Pancreas (tissue), 10 donors: ENCODE measurements around the gene ONECUT2. TPM values are rescaled to one million over a fixed set of nuclear protein-coding genes. Genes with fewer than 3 reads are reported as not detected.
A peak's percentile ranks its signal among the peaks of the same experiment; 100 is the strongest.

Experiments
- ATAC-seq, 4 donors: fragments of 200-7000 bp; cut with Tn5 transposase; one replicate each; pipeline versions ENCODE4 v1.8.0 to v1.9.1; 2020; ENCODE audit warnings: mild to moderate bottlenecking in 4 of 4, moderate library complexity in 4 of 4
- DNase-seq, 6 donors: peaks; one replicate each; pipeline ENCODE4 v3.0.0-alpha.2; 2020
- FAIRE-seq: peaks from 2 replicates; lab custom pipeline; 2012; peaks lifted over from hg19 to GRCh38; lab: Jason Lieb, UNC
- H3K27ac ChIP-seq, 4 donors: fragments of 200-600 bp; sonication (generic); 1 replicate in 3 of 4; 2 replicates in 1 of 4; pipeline versions ENCODE4 v1.5.0 to v1.8.0; 2020
- H3K27me3 ChIP-seq, 4 donors: fragments of 200-600 bp; one replicate each; pipeline ENCODE4 v1.8.0; 2021
- H3K36me3 ChIP-seq, 3 donors: fragments of 200-600 bp; sonication (generic) in 1 of 3; one replicate each; pipeline versions ENCODE4 v1.5.0 to v1.8.0; 2020 to 2021
- H3K4me1 ChIP-seq, 3 donors: fragments of 200-600 bp; one replicate each; pipeline ENCODE4 v1.8.0; 2021
- H3K4me3 ChIP-seq, 4 donors: fragments of 200-600 bp; sonication (generic) in 2 of 4; one replicate each; pipeline versions ENCODE4 v1.5.0 to v1.8.0; 2020 to 2021
- H3K9me3 ChIP-seq, 4 donors: fragments of 200-600 bp; one replicate each; pipeline ENCODE4 v1.8.0; 2021
- WGBS, 2 donors: extraction: QIAGEN DNeasy Blood & Tissue Kit; methylation state at CpG; one replicate each; pipeline ENCODE4 v1.1.7; 2013; 5-methylcytosine and 5-hydroxymethylcytosine counted together
- intact Hi-C, 3 donors: fragments of 100-400 bp; cut with DNase I; formaldehyde crosslinking; loops; one replicate each; pipeline versions ENCODE4 v1.11.1 to v1.14.2; 2022
- polyA plus RNA-seq, 2 donors: library from polyadenylated mRNA; stranded (reverse); fragments of 200-250 nt; gene quantifications; one replicate each; pipeline ENCODE4 v1.2.3, GENCODE V29; 2013
- total RNA-seq, 6 donors: library from RNA; stranded (reverse); fragmentation: NEBNext Ultra II Directional in 4 of 6; extraction: Animal tissue kit (Norgen Biotek cat#: 25700) in 4 of 6; gene quantifications; one replicate each; pipeline versions ENCODE4 v1.2.1 to v1.2.4, GENCODE V29; 2021 to 2023
- TF ChIP-seq, protein P1 (sequence below), 4 donors: fragments of 200-600 bp; sonication (generic) in 3 of 4; IDR thresholded peaks; one replicate each; pipeline versions ENCODE4 v1.5.0 to v1.8.0; 2021; ENCODE audit warnings: antibody characterized with exemption in 4 of 4
- donor health status: healthy with polysubstance abuse.
- donor health status: DM: no; HTN: no; CAD: no; lungs with moderate emphysema.
- donor health status: DM: no; HTN: no; CAD: no.
- donor health status: control.
- donor health status: control.
- donor health status: Bipolar disorder and iron deficiency.
- donor health status: DM: yes; HTN: yes; CAD: no.
- donor health status: DM: no; HTN: no; CAD: no.
- donor health status: DM: no; HTN: no; CAD: no.
- donor health status: DM: yes; HTN: yes; CAD: no.

Gene ONECUT2
- total and polyA plus RNA-seq, 8 donors, result 1.4 to 9.7 (median 5.4) TPM

DNA sequence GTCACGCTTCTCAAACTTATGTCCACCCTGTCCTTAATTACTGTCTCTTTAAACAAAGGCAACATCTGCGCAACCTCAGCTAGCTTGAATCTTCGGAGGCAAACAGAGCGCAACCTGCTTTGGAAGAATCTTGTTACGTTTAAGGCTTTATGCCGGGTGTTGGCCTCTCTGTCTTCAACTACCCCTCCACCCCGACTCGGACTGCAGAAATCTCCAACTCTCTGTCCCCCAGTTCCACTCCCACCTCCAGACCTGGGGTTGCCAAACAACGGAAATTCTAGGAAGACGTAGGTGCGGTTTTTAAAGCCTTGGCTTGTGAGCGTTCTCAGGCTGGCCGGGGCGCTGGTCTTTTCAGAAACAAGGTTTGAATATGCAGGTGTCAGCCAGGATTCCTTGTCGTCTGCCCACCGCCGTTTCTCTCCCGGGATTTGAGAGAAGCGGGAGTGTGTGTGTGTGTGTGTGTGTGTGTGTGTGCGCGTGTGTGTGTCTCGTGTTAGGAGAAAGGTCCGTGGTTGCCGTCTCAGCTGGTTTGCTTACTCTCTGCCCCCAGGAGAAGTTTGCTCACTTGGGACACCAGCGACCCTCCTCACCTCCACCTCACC lies 1.1 kb upstream of the ONECUT2 start:
- Histone ChIP-seq H3K9me3 (no peaks in the 10 kb centered on the region), H3K27ac (no peak overlapping the region), H3K27me3 (peaks cover 0 to 62% (median 13%) of the 10 kb centered on the region in 4 donors), H3K36me3 (no peaks in the 10 kb centered on the region), H3K4me1 (peaks cover 0 to 6% (median 0%) of the 10 kb centered on the region in 3 donors), H3K4me3 (peak overlapping the region in 2 of 4 donors; percentile 53 to 56)
- ATAC-seq, result no peak
- peak in 1 of 6 donors; percentile 37 for DNase-seq
- 4% methylated on average over 23 to 25 of the region's 25 CpGs for WGBS, 2 donors
- FAIRE-seq, result no peak
- TF ChIP-seq, protein P1, sequence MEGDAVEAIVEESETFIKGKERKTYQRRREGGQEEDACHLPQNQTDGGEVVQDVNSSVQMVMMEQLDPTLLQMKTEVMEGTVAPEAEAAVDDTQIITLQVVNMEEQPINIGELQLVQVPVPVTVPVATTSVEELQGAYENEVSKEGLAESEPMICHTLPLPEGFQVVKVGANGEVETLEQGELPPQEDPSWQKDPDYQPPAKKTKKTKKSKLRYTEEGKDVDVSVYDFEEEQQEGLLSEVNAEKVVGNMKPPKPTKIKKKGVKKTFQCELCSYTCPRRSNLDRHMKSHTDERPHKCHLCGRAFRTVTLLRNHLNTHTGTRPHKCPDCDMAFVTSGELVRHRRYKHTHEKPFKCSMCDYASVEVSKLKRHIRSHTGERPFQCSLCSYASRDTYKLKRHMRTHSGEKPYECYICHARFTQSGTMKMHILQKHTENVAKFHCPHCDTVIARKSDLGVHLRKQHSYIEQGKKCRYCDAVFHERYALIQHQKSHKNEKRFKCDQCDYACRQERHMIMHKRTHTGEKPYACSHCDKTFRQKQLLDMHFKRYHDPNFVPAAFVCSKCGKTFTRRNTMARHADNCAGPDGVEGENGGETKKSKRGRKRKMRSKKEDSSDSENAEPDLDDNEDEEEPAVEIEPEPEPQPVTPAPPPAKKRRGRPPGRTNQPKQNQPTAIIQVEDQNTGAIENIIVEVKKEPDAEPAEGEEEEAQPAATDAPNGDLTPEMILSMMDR (IDR thresholded peaks at IDR 0.05), result no peak
- intact Hi-C loops, result no loop called here

DNA sequence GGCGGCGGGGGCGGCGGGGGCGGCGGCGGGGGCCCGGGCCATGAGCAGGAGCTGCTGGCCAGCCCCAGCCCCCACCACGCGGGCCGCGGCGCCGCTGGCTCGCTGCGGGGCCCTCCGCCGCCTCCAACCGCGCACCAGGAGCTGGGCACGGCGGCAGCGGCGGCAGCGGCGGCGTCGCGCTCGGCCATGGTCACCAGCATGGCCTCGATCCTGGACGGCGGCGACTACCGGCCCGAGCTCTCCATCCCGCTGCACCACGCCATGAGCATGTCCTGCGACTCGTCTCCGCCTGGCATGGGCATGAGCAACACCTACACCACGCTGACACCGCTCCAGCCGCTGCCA lies 644 bp downstream of the ONECUT2 start:
- ATAC-seq, result no peak
- Histone ChIP-seq H3K9me3 (no peaks in the 10 kb centered on the region), H3K27ac (no peak overlapping the region), H3K4me3 (peak overlapping the region in 2 of 4 donors; percentile 52 to 56), H3K36me3 (no peaks in the 10 kb centered on the region), H3K27me3 (peaks cover 0 to 51% (median 11%) of the 10 kb centered on the region in 4 donors), H3K4me1 (peaks cover 0 to 6% (median 0%) of the 10 kb centered on the region in 3 donors)
- DNase-seq, result peak in 1 of 6 donors; percentile 28
- WGBS, 2 donors, result 1 to 3% methylated on average over 35 to 44 of the region's 44 CpGs
- intact Hi-C loops, result no loop called here
- no peak for FAIRE-seq
- TF ChIP-seq, protein P1 (IDR thresholded peaks at IDR 0.05), result no peak

DNA sequence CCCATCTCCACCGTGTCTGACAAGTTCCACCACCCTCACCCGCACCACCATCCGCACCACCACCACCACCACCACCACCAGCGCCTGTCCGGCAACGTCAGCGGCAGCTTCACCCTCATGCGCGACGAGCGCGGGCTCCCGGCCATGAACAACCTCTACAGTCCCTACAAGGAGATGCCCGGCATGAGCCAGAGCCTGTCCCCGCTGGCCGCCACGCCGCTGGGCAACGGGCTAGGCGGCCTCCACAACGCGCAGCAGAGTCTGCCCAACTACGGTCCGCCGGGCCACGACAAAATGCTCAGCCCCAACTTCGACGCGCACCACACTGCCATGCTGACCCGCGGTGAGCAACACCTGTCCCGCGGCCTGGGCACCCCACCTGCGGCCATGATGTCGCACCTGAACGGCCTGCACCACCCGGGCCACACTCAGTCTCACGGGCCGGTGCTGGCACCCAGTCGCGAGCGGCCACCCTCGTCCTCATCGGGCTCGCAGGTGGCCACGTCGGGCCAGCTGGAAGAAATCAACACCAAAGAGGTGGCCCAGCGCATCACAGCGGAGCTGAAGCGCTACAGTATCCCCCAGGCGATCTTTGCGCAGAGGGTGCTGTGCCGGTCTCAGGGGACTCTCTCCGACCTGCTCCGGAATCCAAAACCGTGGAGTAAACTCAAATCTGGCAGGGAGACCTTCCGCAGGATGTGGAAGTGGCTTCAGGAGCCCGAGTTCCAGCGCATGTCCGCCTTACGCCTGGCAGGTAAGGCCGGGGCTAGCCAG lies 1.2 kb downstream of the ONECUT2 start:
- no peak for ATAC-seq
- Histone ChIP-seq H3K36me3 (no peaks in the 10 kb centered on the region), H3K27ac (no peak overlapping the region), H3K4me1 (peaks cover 0 to 10% (median 0%) of the 10 kb centered on the region in 3 donors), H3K4me3 (peak overlapping the region; percentile 21 to 56 (median 39)), H3K9me3 (no peaks in the 10 kb centered on the region), H3K27me3 (peaks cover 0 to 51% (median 10%) of the 10 kb centered on the region in 4 donors)
- WGBS, 2 donors, result 7 to 8% methylated on average over 55 to 62 of the region's 62 CpGs
- TF ChIP-seq, protein P1 (IDR thresholded peaks at IDR 0.05), result no peak
- no peak for FAIRE-seq
- intact Hi-C loops, result no loop called here
- peak in 3 of 6 donors; percentile 24 to 82 (median 61) for DNase-seq

DNA sequence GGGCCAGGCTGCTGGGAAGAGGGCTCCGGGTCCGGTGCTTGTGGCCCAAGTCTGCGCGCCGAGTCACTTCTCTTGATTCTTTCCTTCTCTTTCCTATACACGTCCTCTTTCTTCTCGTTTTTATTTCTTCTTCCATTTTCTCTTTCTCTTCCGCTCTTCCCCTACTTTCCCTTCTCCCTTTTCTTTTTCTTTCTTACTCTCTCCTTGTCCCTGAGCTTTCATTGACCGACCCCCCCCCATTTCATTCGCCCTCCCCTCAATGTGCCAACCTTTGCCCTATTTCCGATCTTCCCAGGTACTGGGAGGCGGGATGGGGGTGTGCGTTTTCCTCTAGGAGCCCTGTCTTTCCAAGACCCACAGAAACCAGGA lies 1.8 kb downstream of the ONECUT2 start:
- intact Hi-C loops, result no loop called here
- WGBS, 2 donors, result 14 to 21% methylated on average over 13 of the region's 13 CpGs
- Histone ChIP-seq H3K27me3 (peaks cover 0 to 49% (median 7%) of the 10 kb centered on the region in 4 donors), H3K36me3 (no peaks in the 10 kb centered on the region), H3K4me1 (peaks cover 0 to 10% (median 0%) of the 10 kb centered on the region in 3 donors), H3K27ac (no peak overlapping the region), H3K9me3 (no peaks in the 10 kb centered on the region), H3K4me3 (peak overlapping the region; percentile 21 to 56 (median 39))
- ATAC-seq (no peak), FAIRE-seq (no peak), DNase-seq (no peak)
- TF ChIP-seq, protein P1 (IDR thresholded peaks at IDR 0.05), result no peak
